DOHH2 (cell line): ENCODE data around the gene STUM.
"Not testable (repeated sequence)": the region's sequence is repeated elsewhere in the genome, so short reads cannot be mapped to it uniquely, and the experiment has no call there.

Experiments
- EZH2phosphoT487 ChIP-seq: fragments of 200-600 bp; sonication (generic); IDR thresholded peaks from 2 replicates; pipeline ENCODE4 v1.6.1; 2017; ENCODE audit warnings: borderline replicate concordance, mild to moderate bottlenecking, antibody characterized with exemption, low read length, moderate library complexity, mixed read lengths
- TF ChIP-seq, protein P1 (sequence below): fragments of 200-600 bp; sonication (generic); IDR thresholded peaks from one replicate; pipeline ENCODE4 v1.5.1; 2014; ENCODE audit warnings: antibody characterized with exemption, mild to moderate bottlenecking, low read depth, low read length; ENCODE audit not compliant: poor library complexity, severe bottlenecking

GRCh38 chr1:226598955-226599354, 50.4 kb downstream of the STUM start:
- TF ChIP-seq EZH2phosphoT487: not testable (repeated sequence)
- TF ChIP-seq, protein P1, sequence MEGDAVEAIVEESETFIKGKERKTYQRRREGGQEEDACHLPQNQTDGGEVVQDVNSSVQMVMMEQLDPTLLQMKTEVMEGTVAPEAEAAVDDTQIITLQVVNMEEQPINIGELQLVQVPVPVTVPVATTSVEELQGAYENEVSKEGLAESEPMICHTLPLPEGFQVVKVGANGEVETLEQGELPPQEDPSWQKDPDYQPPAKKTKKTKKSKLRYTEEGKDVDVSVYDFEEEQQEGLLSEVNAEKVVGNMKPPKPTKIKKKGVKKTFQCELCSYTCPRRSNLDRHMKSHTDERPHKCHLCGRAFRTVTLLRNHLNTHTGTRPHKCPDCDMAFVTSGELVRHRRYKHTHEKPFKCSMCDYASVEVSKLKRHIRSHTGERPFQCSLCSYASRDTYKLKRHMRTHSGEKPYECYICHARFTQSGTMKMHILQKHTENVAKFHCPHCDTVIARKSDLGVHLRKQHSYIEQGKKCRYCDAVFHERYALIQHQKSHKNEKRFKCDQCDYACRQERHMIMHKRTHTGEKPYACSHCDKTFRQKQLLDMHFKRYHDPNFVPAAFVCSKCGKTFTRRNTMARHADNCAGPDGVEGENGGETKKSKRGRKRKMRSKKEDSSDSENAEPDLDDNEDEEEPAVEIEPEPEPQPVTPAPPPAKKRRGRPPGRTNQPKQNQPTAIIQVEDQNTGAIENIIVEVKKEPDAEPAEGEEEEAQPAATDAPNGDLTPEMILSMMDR: not testable (repeated sequence)
